Body of pancreas (tissue), 4 donors: ENCODE measurements around the gene SPATA4. TPM values are rescaled to one million over a fixed set of nuclear protein-coding genes. Genes with fewer than 3 reads are reported as not detected.

Experiments used
- ATAC-seq: fragments of 150-250 bp; one replicate; pipeline ENCODE4 v1.9.1; 2016
- DNase-seq, 4 donors: peaks; one replicate each; pipeline ENCODE4 v3.0.0-alpha.2; 2019
- H3K27ac ChIP-seq, 4 donors: fragments of 200-600 bp; sonication (generic); 1 replicate in 3 of 4; 2 replicates in 1 of 4; pipeline versions ENCODE4 v1.5.1 to v1.6.1; 2016 to 2019; ENCODE audit warnings: mild to moderate bottlenecking in 1 of 4, mixed read lengths in 1 of 4, moderate library complexity in 1 of 4
- H3K27me3 ChIP-seq, 2 donors: fragments of 200-600 bp; sonication (generic); one replicate each; pipeline ENCODE4 v1.6.0; 2016; ENCODE audit warnings: mild to moderate bottlenecking in 1 of 2
- H3K36me3 ChIP-seq, 2 donors: fragments of 200-600 bp; sonication (generic); replicated peaks in 1 of 2; 2 replicates each; pipeline ENCODE4 v1.5.1; 2016; ENCODE audit warnings: low read depth in 2 of 2; ENCODE audit not compliant: insufficient read depth in 1 of 2
- H3K4me1 ChIP-seq: fragments of 200-600 bp; sonication (generic); one replicate; pipeline ENCODE4 v1.6.0; 2016
- H3K4me3 ChIP-seq, 2 donors: fragments of 200-600 bp; sonication (generic); 1 replicate in 1 of 2; 2 replicates in 1 of 2; pipeline ENCODE4 v1.5.1; 2016 to 2019
- H3K9me3 ChIP-seq, 3 donors: fragments of 200-600 bp; sonication (generic); 1 replicate in 2 of 3; 2 replicates in 1 of 3; pipeline ENCODE4 v1.5.1; 2016
- POLR2A ChIP-seq, 3 donors: fragments of 450-650 bp; IDR thresholded peaks; one replicate each; pipeline ENCODE4 v1.6.1; 2016; ENCODE audit warnings: antibody characterized with exemption in 3 of 3, mild to moderate bottlenecking in 2 of 3
- WGBS, 2 donors: methylation state at CpG; one replicate each; pipeline ENCODE4 v1.1.5; 2017; 5-methylcytosine and 5-hydroxymethylcytosine counted together
- intact Hi-C: fragments of 100-400 bp; cut with DNase I; formaldehyde crosslinking; loops from one replicate; pipeline ENCODE4 v1.15.1; 2023
- total RNA-seq, 2 donors: library from RNA; depleted of rRNA; stranded (reverse); fragments of >200 nt; gene quantifications; one replicate each; pipeline ENCODE4 v1.1.0, GENCODE V29; 2016
- TF ChIP-seq, protein P1 (sequence below), 7 experiments: fragments of 450-650 bp in 4 of 7; fragments of 200-600 bp in 3 of 7; sonication (generic) in 3 of 7; IDR thresholded peaks; one replicate each; pipeline ENCODE4 v1.5.1; 2016 to 2019; ENCODE audit warnings: antibody characterized with exemption in 7 of 7

Gene SPATA4
- total RNA-seq, 2 donors from 2014 or later, result not detected

- Histone ChIP-seq H3K27ac (no peak overlapping the region), H3K27me3 (no peaks in the 10 kb centered on the region), H3K4me1 (no peaks in the 10 kb centered on the region), H3K9me3 (no peaks in the 10 kb centered on the region), H3K4me3 (no peak overlapping the region), H3K36me3 (no peaks in the 10 kb centered on the region)
- ATAC-seq, result no peak
- intact Hi-C loops, result no loop called here
- TF ChIP-seq POLR2A (IDR thresholded peaks at IDR 0.05), result no peak
- TF ChIP-seq, protein P1, sequence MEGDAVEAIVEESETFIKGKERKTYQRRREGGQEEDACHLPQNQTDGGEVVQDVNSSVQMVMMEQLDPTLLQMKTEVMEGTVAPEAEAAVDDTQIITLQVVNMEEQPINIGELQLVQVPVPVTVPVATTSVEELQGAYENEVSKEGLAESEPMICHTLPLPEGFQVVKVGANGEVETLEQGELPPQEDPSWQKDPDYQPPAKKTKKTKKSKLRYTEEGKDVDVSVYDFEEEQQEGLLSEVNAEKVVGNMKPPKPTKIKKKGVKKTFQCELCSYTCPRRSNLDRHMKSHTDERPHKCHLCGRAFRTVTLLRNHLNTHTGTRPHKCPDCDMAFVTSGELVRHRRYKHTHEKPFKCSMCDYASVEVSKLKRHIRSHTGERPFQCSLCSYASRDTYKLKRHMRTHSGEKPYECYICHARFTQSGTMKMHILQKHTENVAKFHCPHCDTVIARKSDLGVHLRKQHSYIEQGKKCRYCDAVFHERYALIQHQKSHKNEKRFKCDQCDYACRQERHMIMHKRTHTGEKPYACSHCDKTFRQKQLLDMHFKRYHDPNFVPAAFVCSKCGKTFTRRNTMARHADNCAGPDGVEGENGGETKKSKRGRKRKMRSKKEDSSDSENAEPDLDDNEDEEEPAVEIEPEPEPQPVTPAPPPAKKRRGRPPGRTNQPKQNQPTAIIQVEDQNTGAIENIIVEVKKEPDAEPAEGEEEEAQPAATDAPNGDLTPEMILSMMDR (IDR thresholded peaks at IDR 0.05), result no peak
- DNase-seq, result no peak
- 66 to 67% methylated on average over 3 of the region's 3 CpGs for WGBS, 2 donors
Observed at GRCh38 chr4:176149680-176150355, 45.6 kb downstream of the SPATA4 start.

GRCh38 chr4:176142253-176142652 lies 53.1 kb downstream of the SPATA4 start:
- Histone ChIP-seq H3K4me3 (no peak overlapping the region), H3K4me1 (no peaks in the 10 kb centered on the region), H3K27ac (no peak overlapping the region), H3K27me3 (no peaks in the 10 kb centered on the region), H3K36me3 (no peaks in the 10 kb centered on the region), H3K9me3 (no peaks in the 10 kb centered on the region)
- ATAC-seq (no peak), DNase-seq (no peak)
- intact Hi-C loops, result no loop called here
- 57 to 73% methylated on average over 2 of the region's 2 CpGs for WGBS, 2 donors
- TF ChIP-seq POLR2A (IDR thresholded peaks at IDR 0.05), result no peak
- TF ChIP-seq, protein P1 (IDR thresholded peaks at IDR 0.05), result no peak

- intact Hi-C loops, result no loop called here
- Histone ChIP-seq H3K36me3 (no peaks in the 10 kb centered on the region), H3K27me3 (no peaks in the 10 kb centered on the region), H3K4me1 (no peaks in the 10 kb centered on the region), H3K27ac (no peak overlapping the region), H3K4me3 (no peak overlapping the region), H3K9me3 (no peaks in the 10 kb centered on the region)
- no peak for ATAC-seq
- no peak for TF ChIP-seq POLR2A (IDR thresholded peaks at IDR 0.05)
- TF ChIP-seq, protein P1 (IDR thresholded peaks at IDR 0.05), result no peak
- DNase-seq, result no peak
Observed at GRCh38 chr4:176139518-176139917, 55.9 kb downstream of the SPATA4 start.

GRCh38 chr4:176137631-176138030 lies 57.8 kb downstream of the SPATA4 start:
- no peak overlapping the region for H3K27ac ChIP-seq
- H3K4me3 ChIP-seq, result no peak overlapping the region
- ATAC-seq (no peak), DNase-seq (no peak)
- H3K4me1 ChIP-seq, result no peaks in the 10 kb centered on the region
- no peaks in the 10 kb centered on the region for H3K9me3 ChIP-seq
- intact Hi-C loops, result no loop called here
- H3K36me3 ChIP-seq, result no peaks in the 10 kb centered on the region
- TF ChIP-seq, protein P1 (IDR thresholded peaks at IDR 0.05), result no peak
- no peak for TF ChIP-seq POLR2A (IDR thresholded peaks at IDR 0.05)
- H3K27me3 ChIP-seq, result no peaks in the 10 kb centered on the region

DNA sequence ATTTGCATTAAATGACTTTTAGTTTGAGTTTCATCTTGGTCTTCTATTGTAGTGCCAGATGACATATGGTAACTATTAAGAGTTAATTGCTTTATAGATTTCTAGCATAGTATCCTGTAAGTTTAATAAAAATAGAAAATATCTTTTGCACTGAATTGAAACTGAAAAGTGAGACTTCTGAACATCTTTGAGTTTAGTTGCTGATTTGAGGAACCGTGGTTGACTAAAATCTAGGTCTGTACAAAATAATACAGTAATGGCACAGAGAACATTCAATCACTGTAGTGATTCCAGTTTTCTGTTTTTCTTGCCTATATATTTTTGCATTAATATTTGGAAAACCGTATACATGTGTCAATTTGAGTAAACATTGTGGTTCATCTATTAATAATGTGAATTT lies 60.7 kb downstream of the SPATA4 start:
- WGBS, 2 donors, result 68 to 70% methylated on average over 2 of the region's 2 CpGs
- no peak for ATAC-seq

More for the DNA sequence above, 60.7 kb downstream of the SPATA4 start:
- TF ChIP-seq, protein P1 (IDR thresholded peaks at IDR 0.05), result no peak
- no peaks in the 10 kb centered on the region for H3K9me3 ChIP-seq
- no peaks in the 10 kb centered on the region for H3K36me3 ChIP-seq
- no peak overlapping the region for H3K4me3 ChIP-seq
- H3K27me3 ChIP-seq, result no peaks in the 10 kb centered on the region
- H3K4me1 ChIP-seq, result no peaks in the 10 kb centered on the region
- DNase-seq, result no peak
- intact Hi-C loops, result no loop called here
- H3K27ac ChIP-seq, result no peak overlapping the region
